H1 (cell line): ENCODE results near the gene SPACDR. TPM values are rescaled to one million over a fixed set of nuclear protein-coding genes. Genes with fewer than 3 reads are reported as not detected.

ENCODE experiments used
- CTCF ChIA-PET: fragments of 300-600 bp; sonication (Branson Sonifier 250); formaldehyde crosslinking; loops from one replicate; lab custom pipeline; 2021; ENCODE audit not compliant: partially characterized antibody; lab: Charles Lee
- POLR2A ChIA-PET: fragments of 300-600 bp; sonication (Branson Sonifier 250); formaldehyde crosslinking; loops from one replicate; lab custom pipeline; 2021; ENCODE audit warnings: inconsistent platforms; ENCODE audit not compliant: partially characterized antibody; lab: Charles Lee
- DNase-seq, 2 experiments: peaks; one replicate each; pipeline versions ENCODE4 v3.0.0 to v3.0.0-alpha.2; 2010 to 2022; ENCODE audit warnings: low spot score in 2 of 2, low read depth in 1 of 2, mixed read lengths in 1 of 2
- FAIRE-seq: peaks from 2 replicates; lab custom pipeline; 2011; peaks lifted over from hg19 to GRCh38; lab: Jason Lieb, UNC
- H2AFZ ChIP-seq: 2 replicates; pipeline ENCODE4 v1.8.1; 2012; ENCODE audit warnings: low read length, inconsistent platforms
- H2AK5ac ChIP-seq: 2 replicates; pipeline ENCODE4 v1.6.1; 2013; ENCODE audit warnings: low read depth, low read length
- H2BK120ac ChIP-seq: replicated peaks from 2 replicates; pipeline ENCODE3; 2013; ENCODE audit warnings: low read depth, low read length, inconsistent platforms
- H2BK12ac ChIP-seq: 2 replicates; pipeline ENCODE4 v1.6.1; 2013; ENCODE audit warnings: low read depth, low read length
- H2BK15ac ChIP-seq: 2 replicates; pipeline ENCODE4 v1.6.1; 2013; ENCODE audit warnings: low read length
- H2BK20ac ChIP-seq: 2 replicates; pipeline ENCODE4 v1.6.1; 2013; ENCODE audit warnings: low read length
- H2BK5ac ChIP-seq: 2 replicates; pipeline ENCODE4 v1.6.1; 2013; ENCODE audit warnings: low read depth, low read length
- H3K14ac ChIP-seq: 2 replicates; pipeline ENCODE4 v1.6.1; 2013; ENCODE audit warnings: inconsistent platforms; ENCODE audit not compliant: insufficient read length
- H3K18ac ChIP-seq: 2 replicates; pipeline ENCODE4 v1.6.1; 2013; ENCODE audit warnings: low read length; ENCODE audit errors: extremely low read depth
- H3K23ac ChIP-seq: 2 replicates; pipeline ENCODE4 v1.6.1; 2013; ENCODE audit warnings: inconsistent platforms; ENCODE audit not compliant: insufficient read length
- H3K23me2 ChIP-seq: 2 replicates; pipeline ENCODE4 v1.6.1; 2013; ENCODE audit warnings: low read depth, low read length
- H3K27ac ChIP-seq: 2 replicates; pipeline ENCODE4 v1.6.1; 2011; ENCODE audit warnings: low read depth, low read length, inconsistent platforms
- H3K27me3 ChIP-seq, 4 experiments: replicated peaks in 1 of 4; 1 replicate in 1 of 4; 2 replicates in 3 of 4; pipeline versions ENCODE4 v1.6.1 to v1.8.1; 2011 to 2013; ENCODE audit warnings: low read length in 3 of 4, mild to moderate bottlenecking in 3 of 4, inconsistent platforms in 2 of 4, mixed read lengths in 2 of 4, moderate library complexity in 1 of 4; ENCODE audit not compliant: control insufficient read depth in 3 of 4, insufficient read depth in 3 of 4; ENCODE audit errors: extremely low read depth in 1 of 4
- H3K36me3 ChIP-seq, 4 experiments: 2 replicates each; pipeline versions ENCODE4 v1.6.1 to v1.8.1; 2011 to 2013; ENCODE audit warnings: mild to moderate bottlenecking in 4 of 4, low read length in 3 of 4, moderate library complexity in 2 of 4, control low read depth in 1 of 4, inconsistent platforms in 1 of 4; ENCODE audit not compliant: insufficient read depth in 4 of 4, control insufficient read depth in 2 of 4
- H3K4ac ChIP-seq: replicated peaks from 2 replicates; pipeline ENCODE3; 2013; ENCODE audit warnings: low read length, low read depth, mixed read lengths, inconsistent platforms; ENCODE audit not compliant: insufficient read length
- H3K4me1 ChIP-seq, 4 experiments: replicated peaks in 1 of 4; 1 replicate in 1 of 4; 2 replicates in 3 of 4; pipeline versions ENCODE4 v1.6.1 to v1.8.1; 2011 to 2013; ENCODE audit warnings: low read length in 3 of 4, inconsistent platforms in 2 of 4, mixed read lengths in 1 of 4; ENCODE audit not compliant: insufficient read depth in 4 of 4, control insufficient read depth in 3 of 4
- H3K4me2 ChIP-seq, 2 experiments: 2 replicates each; pipeline versions ENCODE4 v1.6.1 to v1.8.1; 2011 to 2013; ENCODE audit warnings: low read depth in 2 of 2, low read length in 2 of 2, control low read depth in 1 of 2, inconsistent platforms in 1 of 2, mild to moderate bottlenecking in 1 of 2; ENCODE audit not compliant: insufficient read depth in 1 of 2
- H3K4me3 ChIP-seq, 4 experiments: fragments of 200-600, 300-600 bp in 1 of 4; sonication (generic), shearing (Covaris generic), sonication (Bioruptor Twin) in 1 of 4; 2 replicates each; pipeline versions ENCODE4 v1.5.1 to v1.8.1; 2011 to 2016; ENCODE audit warnings: low read length in 4 of 4, low read depth in 3 of 4, control low read depth in 2 of 4, inconsistent platforms in 2 of 4, mild to moderate bottlenecking in 2 of 4, mixed read lengths in 1 of 4, moderate library complexity in 1 of 4; ENCODE audit not compliant: insufficient read depth in 2 of 4; ENCODE audit errors: extremely low read depth in 1 of 4
- H3K56ac ChIP-seq: replicated peaks from 2 replicates; pipeline ENCODE3; 2013; ENCODE audit warnings: low read depth, mild to moderate bottlenecking, mixed read lengths, low read length, inconsistent platforms; ENCODE audit not compliant: insufficient read length
- H3K79me1 ChIP-seq: 2 replicates; pipeline ENCODE4 v1.6.1; 2013; ENCODE audit warnings: low read depth, low read length, control low read depth
- H3K79me2 ChIP-seq, 2 experiments: 2 replicates each; pipeline versions ENCODE4 v1.6.1 to v1.8.1; 2012 to 2013; ENCODE audit warnings: low read length in 2 of 2, mild to moderate bottlenecking in 2 of 2, inconsistent platforms in 1 of 2; ENCODE audit not compliant: insufficient read depth in 2 of 2, control insufficient read depth in 1 of 2
- H3K9ac ChIP-seq, 4 experiments: replicated peaks in 1 of 4; 1 replicate in 1 of 4; 2 replicates in 3 of 4; pipeline versions ENCODE4 v1.6.1 to v1.8.1; 2011 to 2013; ENCODE audit warnings: low read depth in 3 of 4, low read length in 3 of 4, control low read depth in 2 of 4, mild to moderate bottlenecking in 2 of 4, moderate library complexity in 2 of 4, inconsistent platforms in 1 of 4; ENCODE audit errors: extremely low read depth in 1 of 4
- H3K9me3 ChIP-seq, 2 experiments: 2 replicates each; pipeline versions ENCODE4 v1.6.1 to v1.8.1; 2012 to 2013; ENCODE audit warnings: mild to moderate bottlenecking in 2 of 2, moderate library complexity in 2 of 2, control low read depth in 1 of 2, inconsistent platforms in 1 of 2, low read depth in 1 of 2, low read length in 1 of 2, mixed read lengths in 1 of 2; ENCODE audit not compliant: insufficient read depth in 2 of 2
- H4K20me1 ChIP-seq, 2 experiments: replicated peaks in 1 of 2; 2 replicates each; pipeline versions ENCODE3 to v1.8.1; 2011 to 2013; ENCODE audit warnings: inconsistent platforms in 2 of 2, low read length in 2 of 2, mild to moderate bottlenecking in 1 of 2; ENCODE audit not compliant: insufficient read depth in 2 of 2, control insufficient read depth in 1 of 2
- H4K5ac ChIP-seq: 2 replicates; pipeline ENCODE4 v1.6.1; 2013; ENCODE audit warnings: low read length, low read depth, mixed read lengths, inconsistent platforms; ENCODE audit not compliant: insufficient read length
- H4K8ac ChIP-seq: 2 replicates; pipeline ENCODE4 v1.8.0; 2013; ENCODE audit warnings: mild to moderate bottlenecking, moderate library complexity, low read length, inconsistent platforms; ENCODE audit not compliant: insufficient read depth; ENCODE audit errors: extremely low read depth
- H4K91ac ChIP-seq: replicated peaks from 2 replicates; pipeline ENCODE3; 2013; ENCODE audit warnings: low read length, mixed read lengths, inconsistent platforms; ENCODE audit not compliant: insufficient read length
- ATF3 ChIP-seq: IDR thresholded peaks from 2 replicates; pipeline ENCODE4 v1.6.1; 2011; ENCODE audit warnings: low read depth, mild to moderate bottlenecking, low read length; ENCODE audit not compliant: insufficient read depth
- BCL11A ChIP-seq, 2 experiments: IDR thresholded peaks; one replicate each; pipeline ENCODE4 v1.6.1; 2011; ENCODE audit warnings: low read depth in 2 of 2, low read length in 2 of 2, mild to moderate bottlenecking in 2 of 2
- CBX8 ChIP-seq: fragments of 300-800, 300-1000 bp; sonication (generic); IDR thresholded peaks from 2 replicates; pipeline ENCODE4 v1.7.1; 2016; ENCODE audit warnings: low read depth, low read length, borderline replicate concordance
- EZH2 ChIP-seq: fragments of 200-600 bp; sonication (generic); IDR thresholded peaks from 2 replicates; pipeline ENCODE4 v1.7.1; 2012; ENCODE audit warnings: low read depth, mild to moderate bottlenecking, moderate library complexity, low read length, inconsistent platforms; ENCODE audit not compliant: severe bottlenecking
- KDM4A ChIP-seq: IDR thresholded peaks from one replicate; pipeline ENCODE4 v1.7.1; 2012; ENCODE audit warnings: low read depth, mild to moderate bottlenecking, moderate library complexity, low read length, inconsistent platforms; ENCODE audit not compliant: severe bottlenecking
- MAX ChIP-seq: IDR thresholded peaks from 2 replicates; pipeline ENCODE4 v1.6.1; 2012; ENCODE audit warnings: inconsistent platforms
- NRF1 ChIP-seq: IDR thresholded peaks from 2 replicates; pipeline ENCODE4 v1.6.1; 2011; ENCODE audit warnings: mild to moderate bottlenecking, low read depth, low read length, improper control_type of control experiment
- SIN3A ChIP-seq, 2 experiments: IDR thresholded peaks in 1 of 2; conservative IDR thresholded peaks in 1 of 2; 2 replicates each; pipeline ENCODE4 v1.6.1; 2011 to 2012; ENCODE audit warnings: low read length in 2 of 2, improper control_type of control experiment in 1 of 2, low read depth in 1 of 2, mild to moderate bottlenecking in 1 of 2
- SP4 ChIP-seq: IDR thresholded peaks from 2 replicates; pipeline ENCODE4 v1.6.1; 2012; ENCODE audit warnings: low read length, inconsistent platforms
- SRF ChIP-seq: IDR thresholded peaks from 2 replicates; pipeline ENCODE4 v1.6.1; 2011; ENCODE audit warnings: mild to moderate bottlenecking, low read depth, low read length, moderate library complexity
- TAF1 ChIP-seq: IDR thresholded peaks from 2 replicates; pipeline ENCODE4 v1.6.1; 2011; ENCODE audit warnings: mild to moderate bottlenecking, low read depth, low read length
- TEAD4 ChIP-seq: IDR thresholded peaks from 2 replicates; pipeline ENCODE4 v1.6.1; 2012; ENCODE audit warnings: low read depth, low read length, inconsistent platforms, mixed read lengths
- WGBS, 2 experiments: shearing (Covaris generic) in 1 of 2; methylation state at CpG; one replicate each; pipeline versions ENCODE4 v1.1.6 to v1.1.7; 2013 to 2015; ENCODE audit warnings: low lambda C conversion rate in 2 of 2, mixed read lengths in 2 of 2, inconsistent platforms in 1 of 2, low coverage in 1 of 2, missing lambda C conversion rate in 1 of 2; ENCODE audit not compliant: insufficient replicate concordance in 2 of 2, insufficient coverage in 1 of 2, insufficient read length in 1 of 2; ENCODE audit errors: extremely low coverage in 1 of 2, missing lambda C conversion rate in 1 of 2; 5-methylcytosine and 5-hydroxymethylcytosine counted together
- polyA plus RNA-seq, 7 experiments: library from polyadenylated mRNA; depleted of rRNA in 3 of 7; stranded (reverse) in 5 of 7; unstranded in 2 of 7; fragments of >200 nt in 5 of 7; fragments of 200-250 nt in 2 of 7; gene quantifications; 1 replicate in 5 of 7; 2 replicates in 1 of 7; 4 replicates in 1 of 7; pipeline versions ENCODE4 v1.2.1 to v1.2.3, GENCODE V29; 2011 to 2013; ENCODE audit warnings: missing spikeins in 2 of 7, mixed read lengths in 2 of 7
- total RNA-seq: library from RNA; stranded (reverse); fragmentation: NEBNext Ultra II Directional; extraction: Animal tissue kit (Norgen Biotek cat#: 25700); gene quantifications from 2 replicates; pipeline ENCODE4 v1.2.1, GENCODE V29; 2021

Gene SPACDR
- total and polyA plus RNA-seq, 2 of the 8 experiments (the other 6 are each of a cell fraction or from before 2014, with no cell fraction given): 0.26 TPM; not detected in 1

- Histone ChIP-seq H3K27me3 (no peaks in the 10 kb centered on the region), H3K18ac (no peak overlapping the region), H4K8ac (no peak overlapping the region), H2AFZ (no peak overlapping the region), H3K56ac (no peak overlapping the region), H2AK5ac (no peak overlapping the region), H4K91ac (no peak overlapping the region), H2BK15ac (no peak overlapping the region), H3K4me1 (peaks cover 0 to 5% (median 2%) of the 10 kb centered on the region in 4 experiments; a peak in 4 of 7 replicates), H3K36me3 (peaks cover under 1 to 20% (median 13%) of the 10 kb centered on the region in 4 experiments; a peak in 6 of 8 replicates), H2BK20ac (no peak overlapping the region), H2BK12ac (no peak overlapping the region), H3K9me3 (no peaks in the 10 kb centered on the region), H3K4me2 (no peak overlapping the region), H3K79me1 (no peaks in the 10 kb centered on the region; the same call in 1 of the 2 replicates), H3K9ac (no peak overlapping the region), H2BK5ac (no peak overlapping the region), H2BK120ac (no peak overlapping the region), H3K4ac (no peak overlapping the region), H3K4me3 (no peak overlapping the region), H3K27ac (no peak overlapping the region), H3K23ac (no peak overlapping the region), H3K23me2 (no peaks in the 10 kb centered on the region; the same call in 1 of the 2 replicates), H4K20me1 (peaks cover 0 to 2% of the 10 kb centered on the region in 2 experiments), H3K79me2 (peaks cover 0 to 20% of the 10 kb centered on the region in 2 experiments; a peak in 2 of 4 replicates), H4K5ac (no peak overlapping the region), H3K14ac (no peak overlapping the region)
- no peak for DNase-seq
- CTCF ChIA-PET: interaction anchor here (1.1 to 1.8 kb wide), 4 partner anchors 8 to 27 kb away, joined by 3 to 7 read pairs (median 4); partner anchors contain the start of gene MEPCE
- POLR2A ChIA-PET: interaction anchor here (0.8 to 5.2 kb wide), 5 partner anchors 8 to 69 kb away, joined by 3 to 55 read pairs (median 39); partner anchors contain the start of genes MEPCE and ZCWPW1
- 97% methylated on average over 2 of the region's 2 CpGs; no CpG with 5 or more reads in 1 of the 2 experiments for WGBS, 2 experiments
- FAIRE-seq: no peak
- TF ChIP-seq TAF1 (no peak), NRF1 (no peak), KDM4A (no peak), ATF3 (no peak), BCL11A (IDR thresholded peaks at IDR 0.05; ENCODE audit: low read depth in 2 of 2, low read length in 2 of 2) (no peak), MAX (no peak), CBX8 (no peak), TEAD4 (no peak), SP4 (no peak), EZH2 (no peak), SRF (no peak), SIN3A (conservative IDR thresholded peaks at IDR 0.05 in 1 of 2, IDR thresholded peaks at IDR 0.05 in 1 of 2; ENCODE audit: low read depth in 1 of 2, low read length in 2 of 2) (no peak)
Observed at GRCh38 chr7:100438172-100438571, 25.9 kb downstream of the SPACDR start.
